ENCODE measurements around the gene PLA2G4C.

The PLA2G4C gene

GRCh38 chr19:48121909-48122371 lies 11.3 kb upstream of the PLA2G4C start:
- Histone ChIP-seq H3K9me2 (replicated peaks; ENCODE audit: control insufficient read depth, low read length) (no peaks in the 10 kb centered on the region), H3K4me1 (ENCODE audit: control insufficient read depth, low read length) (peaks cover 27% of the 10 kb centered on the region), H3K4me3 (ENCODE audit: low read length) (no peak overlapping the region), H3F3A (ENCODE audit: control insufficient read depth, insufficient read depth) (no peaks in the 10 kb centered on the region), H4K20me1 (ENCODE audit: control insufficient read depth, insufficient read depth, low read depth, low read length) (no peaks in the 10 kb centered on the region), H3K36me3 (ENCODE audit: control insufficient read depth, low read length) (peaks cover 75% of the 10 kb centered on the region), H3K9me3 (ENCODE audit: control insufficient read depth, insufficient read depth, low read length) (no peaks in the 10 kb centered on the region), H3K4me2 (ENCODE audit: low read length) (peak overlapping the region; percentile 26), H3K27me3 (ENCODE audit: control insufficient read depth, low read length) (no peaks in the 10 kb centered on the region), H3K27ac (ENCODE audit: low read depth, low read length) (peak overlapping the region; percentile 34; the same call in 1 of the 2 replicates), H3K79me2 (ENCODE audit: control insufficient read depth, low read length) (no peaks in the 10 kb centered on the region)
- TF ChIP-seq EZH2phosphoT487 (IDR thresholded peaks at IDR 0.05; ENCODE audit: borderline replicate concordance, low read length) (no peak), CTCF (IDR thresholded peaks at IDR 0.05; ENCODE audit: low read depth, low read length, poor library complexity, severe bottlenecking) (no peak)

- Histone ChIP-seq H3K4me2 (ENCODE audit: low read length) (no peak overlapping the region), H3F3A (ENCODE audit: control insufficient read depth, insufficient read depth) (no peaks in the 10 kb centered on the region), H3K27me3 (ENCODE audit: control insufficient read depth, low read length) (no peaks in the 10 kb centered on the region), H3K9me3 (ENCODE audit: control insufficient read depth, insufficient read depth, low read length) (no peaks in the 10 kb centered on the region), H3K9me2 (replicated peaks; ENCODE audit: control insufficient read depth, low read length) (no peaks in the 10 kb centered on the region), H3K79me2 (ENCODE audit: control insufficient read depth, low read length) (no peaks in the 10 kb centered on the region), H3K4me1 (ENCODE audit: control insufficient read depth, low read length) (peaks cover 27% of the 10 kb centered on the region), H3K27ac (ENCODE audit: low read depth, low read length) (no peak overlapping the region), H3K4me3 (ENCODE audit: low read length) (no peak overlapping the region), H4K20me1 (ENCODE audit: control insufficient read depth, insufficient read depth, low read depth, low read length) (no peaks in the 10 kb centered on the region), H3K36me3 (ENCODE audit: control insufficient read depth, low read length) (peaks cover 75% of the 10 kb centered on the region)
- no peak for TF ChIP-seq CTCF (IDR thresholded peaks at IDR 0.05; ENCODE audit: low read depth, low read length, poor library complexity, severe bottlenecking)
- no peak for TF ChIP-seq EZH2phosphoT487 (IDR thresholded peaks at IDR 0.05; ENCODE audit: borderline replicate concordance, low read length)
These were observed 10.4 kb upstream of the PLA2G4C start for GRCh38 chr19:48121066-48121465.

GRCh38 chr19:48120505-48120904 lies 9.9 kb upstream of the PLA2G4C start:
- Histone ChIP-seq H3K9me3 (ENCODE audit: control insufficient read depth, insufficient read depth, low read length) (no peaks in the 10 kb centered on the region), H3K36me3 (ENCODE audit: control insufficient read depth, low read length) (peaks cover 72% of the 10 kb centered on the region), H3K9me2 (replicated peaks; ENCODE audit: control insufficient read depth, low read length) (no peaks in the 10 kb centered on the region), H3K27me3 (ENCODE audit: control insufficient read depth, low read length) (no peaks in the 10 kb centered on the region), H3K4me2 (ENCODE audit: low read length) (no peak overlapping the region), H3K4me3 (ENCODE audit: low read length) (no peak overlapping the region), H3K79me2 (ENCODE audit: control insufficient read depth, low read length) (no peaks in the 10 kb centered on the region), H3F3A (ENCODE audit: control insufficient read depth, insufficient read depth) (no peaks in the 10 kb centered on the region), H3K27ac (ENCODE audit: low read depth, low read length) (no peak overlapping the region), H3K4me1 (ENCODE audit: control insufficient read depth, low read length) (peaks cover 27% of the 10 kb centered on the region), H4K20me1 (ENCODE audit: control insufficient read depth, insufficient read depth, low read depth, low read length) (no peaks in the 10 kb centered on the region)
- TF ChIP-seq CTCF (IDR thresholded peaks at IDR 0.05; ENCODE audit: low read depth, low read length, poor library complexity, severe bottlenecking) (no peak), EZH2phosphoT487 (IDR thresholded peaks at IDR 0.05; ENCODE audit: borderline replicate concordance, low read length) (no peak)
